CD8-positive, alpha-beta memory T cell (primary cell): ENCODE data around the gene VEGFA. TPM values are rescaled to one million over a fixed set of nuclear protein-coding genes. Genes with fewer than 3 reads are reported as not detected.

Experiments
- CTCF ChIA-PET: fragments of 350-600 bp; sonication (Branson Sonifier 250); formaldehyde crosslinking; loops from one replicate; lab custom pipeline; 2021; ENCODE audit warnings: antibody characterized with exemption; lab: Charles Lee
- POLR2A ChIA-PET: fragments of 350-600 bp; sonication (Branson Sonifier 250); formaldehyde crosslinking; loops from one replicate; lab custom pipeline; 2021; ENCODE audit warnings: antibody characterized with exemption; lab: Charles Lee
- DNase-seq, 5 donors: peaks; one replicate each; pipeline versions ENCODE4 v3.0.0 to v3.0.0-alpha.2; 2020 to 2022; ENCODE audit warnings: mixed read lengths in 1 of 5
- H3K27ac ChIP-seq: one replicate; pipeline ENCODE4 v1.7.0; 2013; ENCODE audit warnings: low read depth, mild to moderate bottlenecking, low read length, moderate library complexity
- H3K27me3 ChIP-seq: 2 replicates; pipeline ENCODE4 v1.7.0; 2013; ENCODE audit warnings: low read length, mild to moderate bottlenecking; ENCODE audit not compliant: insufficient read depth, poor library complexity, severe bottlenecking
- H3K36me3 ChIP-seq: 2 replicates; pipeline ENCODE4 v1.7.0; 2013; ENCODE audit warnings: mild to moderate bottlenecking, low read length, moderate library complexity; ENCODE audit not compliant: insufficient read depth
- H3K4me1 ChIP-seq: 2 replicates; pipeline ENCODE4 v1.7.0; 2013; ENCODE audit warnings: mild to moderate bottlenecking, low read length, moderate library complexity; ENCODE audit not compliant: insufficient read depth
- H3K4me3 ChIP-seq: 2 replicates; pipeline ENCODE4 v1.7.0; 2013; ENCODE audit warnings: mild to moderate bottlenecking, low read length
- H3K9me3 ChIP-seq: 2 replicates; pipeline ENCODE4 v1.7.0; 2013; ENCODE audit warnings: mild to moderate bottlenecking, low read length
- H3K27ac Mint-ChIP-seq, 8 donors: one replicate each; pipeline ENCODE4 v1.8.0; 2020 to 2021; ENCODE audit warnings: mixed read lengths in 8 of 8, mild to moderate bottlenecking in 6 of 8, inconsistent platforms in 3 of 8, moderate library complexity in 3 of 8
- H3K27me3 Mint-ChIP-seq, 2 donors: one replicate each; pipeline ENCODE4 v1.8.0; 2020 to 2021; ENCODE audit warnings: mixed read lengths in 2 of 2, mild to moderate bottlenecking in 1 of 2, moderate library complexity in 1 of 2
- H3K36me3 Mint-ChIP-seq, 3 donors: one replicate each; pipeline ENCODE4 v1.8.0; 2020 to 2021; ENCODE audit warnings: mixed read lengths in 3 of 3, inconsistent platforms in 1 of 3, mild to moderate bottlenecking in 1 of 3
- H3K4me1 Mint-ChIP-seq, 3 donors: one replicate each; pipeline ENCODE4 v1.8.0; 2020 to 2021; ENCODE audit warnings: mixed read lengths in 3 of 3, inconsistent platforms in 1 of 3, mild to moderate bottlenecking in 1 of 3
- H3K4me3 Mint-ChIP-seq, 7 donors: one replicate each; pipeline ENCODE4 v1.8.0; 2020 to 2021; ENCODE audit warnings: mixed read lengths in 7 of 7, mild to moderate bottlenecking in 6 of 7, moderate library complexity in 4 of 7, inconsistent platforms in 2 of 7
- H3K9me3 Mint-ChIP-seq, 5 donors: one replicate each; pipeline ENCODE4 v1.8.0; 2020 to 2022; ENCODE audit warnings: mixed read lengths in 5 of 5, mild to moderate bottlenecking in 3 of 5, moderate library complexity in 2 of 5, inconsistent platforms in 1 of 5
- polyA plus RNA-seq: library from polyadenylated mRNA; unstranded; fragments of 300-500 nt; fragmentation: Illumina TruSeq; gene quantifications from one replicate; pipeline ENCODE4 v1.2.3, GENCODE V29; 2021
- total RNA-seq, 2 experiments: library from RNA; stranded (reverse); gene quantifications; one replicate each; pipeline ENCODE4 v1.2.3, GENCODE V29; 2021

The VEGFA gene
- total and polyA plus RNA-seq, 3 experiments from 2014 or later, result 16.4 to 17.5 TPM; not detected in 1

- Mint-ChIP-seq H3K4me1 (peaks cover 9 to 10% (median 10%) of the 10 kb centered on the region in 3 donors), H3K9me3 (no peaks in the 10 kb centered on the region), H3K4me3 (no peak overlapping the region), H3K27ac (no peak overlapping the region), H3K27me3 (peaks cover 2 to 3% of the 10 kb centered on the region in 2 donors), H3K36me3 (no peaks in the 10 kb centered on the region)
- CTCF ChIA-PET, result interaction anchor here (1.1 kb wide), 1 partner anchor 41 kb away, joined by 4 read pairs; no protein-coding TSS in a partner anchor
- no peak overlapping the region for H3K4me3 ChIP-seq
- H3K27me3 ChIP-seq, result no peaks in the 10 kb centered on the region
- POLR2A ChIA-PET, result no interaction called here
- no peaks in the 10 kb centered on the region for H3K36me3 ChIP-seq
- no peak overlapping the region for H3K27ac ChIP-seq
- no peaks in the 10 kb centered on the region for H3K9me3 ChIP-seq
- no peak for DNase-seq
- H3K4me1 ChIP-seq, result no peaks in the 10 kb centered on the region
These were observed 39.6 kb downstream of the VEGFA start for GRCh38 chr6:43809417-43810305.

GRCh38 chr6:43810965-43811732 is 41.1 kb downstream of the VEGFA start:
- no peaks in the 10 kb centered on the region for H3K36me3 ChIP-seq
- DNase-seq, result no peak
- Mint-ChIP-seq H3K4me3 (no peak overlapping the region), H3K36me3 (no peaks in the 10 kb centered on the region), H3K27me3 (peaks cover 2 to 4% of the 10 kb centered on the region in 2 donors), H3K4me1 (peaks cover 9 to 10% (median 10%) of the 10 kb centered on the region in 3 donors), H3K27ac (peak overlapping the region in 1 of 8 donors; percentile 60), H3K9me3 (no peaks in the 10 kb centered on the region)
- H3K27ac ChIP-seq, result no peak overlapping the region
- CTCF ChIA-PET, result no interaction called here
- H3K4me1 ChIP-seq, result no peaks in the 10 kb centered on the region
- H3K4me3 ChIP-seq, result no peak overlapping the region
- H3K9me3 ChIP-seq, result no peaks in the 10 kb centered on the region
- H3K27me3 ChIP-seq, result no peaks in the 10 kb centered on the region
- POLR2A ChIA-PET, result no interaction called here

GRCh38 chr6:43811733-43812099 is 41.7 kb downstream of the VEGFA start:
- no peak overlapping the region for H3K27ac ChIP-seq
- ChIA-PET CTCF (no interaction called here), POLR2A (no interaction called here)
- Mint-ChIP-seq H3K27ac (peak overlapping the region in 3 of 8 donors; percentile 20 to 76 (median 35)), H3K36me3 (no peaks in the 10 kb centered on the region), H3K27me3 (peaks cover 2 to 7% of the 10 kb centered on the region in 2 donors), H3K4me1 (peaks cover 9 to 10% (median 10%) of the 10 kb centered on the region in 3 donors), H3K9me3 (no peaks in the 10 kb centered on the region), H3K4me3 (no peak overlapping the region)
- no peaks in the 10 kb centered on the region for H3K27me3 ChIP-seq
- no peak overlapping the region for H3K4me3 ChIP-seq
- no peaks in the 10 kb centered on the region for H3K9me3 ChIP-seq
- H3K36me3 ChIP-seq, result no peaks in the 10 kb centered on the region
- H3K4me1 ChIP-seq, result no peaks in the 10 kb centered on the region
- DNase-seq, result no peak

- Histone ChIP-seq H3K27ac (no peak overlapping the region), H3K36me3 (no peaks in the 10 kb centered on the region), H3K27me3 (no peaks in the 10 kb centered on the region), H3K4me1 (no peaks in the 10 kb centered on the region), H3K4me3 (no peak overlapping the region), H3K9me3 (no peaks in the 10 kb centered on the region)
- Mint-ChIP-seq H3K4me3 (peak overlapping the region in 2 of 7 donors; percentile 55 to 76), H3K4me1 (peaks cover 9 to 10% (median 10%) of the 10 kb centered on the region in 3 donors), H3K27ac (peak overlapping the region in 6 of 8 donors; percentile 0 to 81 (median 11)), H3K27me3 (peaks cover 4 to 14% of the 10 kb centered on the region in 2 donors), H3K9me3 (no peaks in the 10 kb centered on the region), H3K36me3 (no peaks in the 10 kb centered on the region)
- CTCF ChIA-PET, result no interaction called here
- POLR2A ChIA-PET, result no interaction called here
- DNase-seq, result peak in 2 of 5 donors; percentile 13 to 30
These were observed 43.0 kb downstream of the VEGFA start for GRCh38 chr6:43812850-43813578.

- H3K27me3 ChIP-seq, result no peaks in the 10 kb centered on the region
- H3K9me3 Mint-ChIP-seq, result no peaks in the 10 kb centered on the region
- H3K9me3 ChIP-seq, result no peaks in the 10 kb centered on the region
- peaks cover 4 to 17% of the 10 kb centered on the region in 2 donors for H3K27me3 Mint-ChIP-seq
- H3K36me3 Mint-ChIP-seq, result no peaks in the 10 kb centered on the region
- ChIA-PET CTCF (no interaction called here), POLR2A (no interaction called here)
- no peak overlapping the region for H3K4me3 ChIP-seq
- peaks cover 9 to 10% (median 10%) of the 10 kb centered on the region in 3 donors for H3K4me1 Mint-ChIP-seq
- no peak overlapping the region for H3K4me3 Mint-ChIP-seq
- H3K27ac ChIP-seq, result no peak overlapping the region
- DNase-seq, result no peak
- no peak overlapping the region for H3K27ac Mint-ChIP-seq
- H3K4me1 ChIP-seq, result no peaks in the 10 kb centered on the region
- H3K36me3 ChIP-seq, result no peaks in the 10 kb centered on the region
These were observed 44.1 kb downstream of the VEGFA start for GRCh38 chr6:43814111-43814510.

GRCh38 chr6:43814865-43815264 is 44.9 kb downstream of the VEGFA start:
- Mint-ChIP-seq H3K4me1 (peaks cover 9 to 10% (median 10%) of the 10 kb centered on the region in 3 donors), H3K36me3 (no peaks in the 10 kb centered on the region), H3K27ac (no peak overlapping the region), H3K4me3 (no peak overlapping the region), H3K27me3 (peaks cover 2 to 14% of the 10 kb centered on the region in 2 donors), H3K9me3 (no peaks in the 10 kb centered on the region)
- DNase-seq, result no peak
- no peaks in the 10 kb centered on the region for H3K27me3 ChIP-seq
- no peaks in the 10 kb centered on the region for H3K4me1 ChIP-seq
- no peaks in the 10 kb centered on the region for H3K9me3 ChIP-seq
- ChIA-PET CTCF (no interaction called here), POLR2A (no interaction called here)
- H3K27ac ChIP-seq, result no peak overlapping the region
- no peak overlapping the region for H3K4me3 ChIP-seq
- no peaks in the 10 kb centered on the region for H3K36me3 ChIP-seq

- Histone ChIP-seq H3K36me3 (no peaks in the 10 kb centered on the region), H3K4me1 (no peaks in the 10 kb centered on the region), H3K4me3 (no peak overlapping the region), H3K9me3 (no peaks in the 10 kb centered on the region), H3K27me3 (no peaks in the 10 kb centered on the region), H3K27ac (no peak overlapping the region)
- H3K36me3 Mint-ChIP-seq, result no peaks in the 10 kb centered on the region
- ChIA-PET CTCF (interaction anchor here (1.0 kb wide), 1 partner anchor 9 kb away, joined by 4 read pairs; no protein-coding TSS in a partner anchor), POLR2A (no interaction called here)
- H3K9me3 Mint-ChIP-seq, result no peaks in the 10 kb centered on the region
- H3K4me3 Mint-ChIP-seq, result no peak overlapping the region
- no peak for DNase-seq
- peaks cover 6 to 19% of the 10 kb centered on the region in 2 donors for H3K27me3 Mint-ChIP-seq
- peak overlapping the region in 1 of 8 donors; percentile 54 for H3K27ac Mint-ChIP-seq
- peaks cover 9 to 10% (median 10%) of the 10 kb centered on the region in 3 donors for H3K4me1 Mint-ChIP-seq
These were observed 47.2 kb downstream of the VEGFA start for GRCh38 chr6:43817192-43817591.
